H1 (cell line): ENCODE data around the gene KLHL18. TPM values are rescaled to one million over a fixed set of nuclear protein-coding genes. Genes with fewer than 3 reads are reported as not detected.

Experiments
- CTCF ChIA-PET: fragments of 300-600 bp; sonication (Branson Sonifier 250); formaldehyde crosslinking; loops from one replicate; lab custom pipeline; 2021; ENCODE audit not compliant: partially characterized antibody; lab: Charles Lee
- POLR2A ChIA-PET: fragments of 300-600 bp; sonication (Branson Sonifier 250); formaldehyde crosslinking; loops from one replicate; lab custom pipeline; 2021; ENCODE audit warnings: inconsistent platforms; ENCODE audit not compliant: partially characterized antibody; lab: Charles Lee
- DNase-seq, 2 experiments: peaks; one replicate each; pipeline versions ENCODE4 v3.0.0 to v3.0.0-alpha.2; 2010 to 2022; ENCODE audit warnings: low spot score in 2 of 2, low read depth in 1 of 2, mixed read lengths in 1 of 2
- FAIRE-seq: peaks from 2 replicates; lab custom pipeline; 2011; peaks lifted over from hg19 to GRCh38; lab: Jason Lieb, UNC
- H2AFZ ChIP-seq: 2 replicates; pipeline ENCODE4 v1.8.1; 2012; ENCODE audit warnings: low read length, inconsistent platforms
- H2AK5ac ChIP-seq: 2 replicates; pipeline ENCODE4 v1.6.1; 2013; ENCODE audit warnings: low read depth, low read length
- H2BK120ac ChIP-seq: replicated peaks from 2 replicates; pipeline ENCODE3; 2013; ENCODE audit warnings: low read depth, low read length, inconsistent platforms
- H2BK12ac ChIP-seq: 2 replicates; pipeline ENCODE4 v1.6.1; 2013; ENCODE audit warnings: low read depth, low read length
- H2BK15ac ChIP-seq: 2 replicates; pipeline ENCODE4 v1.6.1; 2013; ENCODE audit warnings: low read length
- H2BK20ac ChIP-seq: 2 replicates; pipeline ENCODE4 v1.6.1; 2013; ENCODE audit warnings: low read length
- H2BK5ac ChIP-seq: 2 replicates; pipeline ENCODE4 v1.6.1; 2013; ENCODE audit warnings: low read depth, low read length
- H3K14ac ChIP-seq: 2 replicates; pipeline ENCODE4 v1.6.1; 2013; ENCODE audit warnings: inconsistent platforms; ENCODE audit not compliant: insufficient read length
- H3K18ac ChIP-seq: 2 replicates; pipeline ENCODE4 v1.6.1; 2013; ENCODE audit warnings: low read length; ENCODE audit errors: extremely low read depth
- H3K23ac ChIP-seq: 2 replicates; pipeline ENCODE4 v1.6.1; 2013; ENCODE audit warnings: inconsistent platforms; ENCODE audit not compliant: insufficient read length
- H3K23me2 ChIP-seq: 2 replicates; pipeline ENCODE4 v1.6.1; 2013; ENCODE audit warnings: low read depth, low read length
- H3K27ac ChIP-seq: 2 replicates; pipeline ENCODE4 v1.6.1; 2011; ENCODE audit warnings: low read depth, low read length, inconsistent platforms
- H3K27me3 ChIP-seq, 4 experiments: replicated peaks in 1 of 4; 1 replicate in 1 of 4; 2 replicates in 3 of 4; pipeline versions ENCODE4 v1.6.1 to v1.8.1; 2011 to 2013; ENCODE audit warnings: low read length in 3 of 4, mild to moderate bottlenecking in 3 of 4, inconsistent platforms in 2 of 4, mixed read lengths in 2 of 4, moderate library complexity in 1 of 4; ENCODE audit not compliant: control insufficient read depth in 3 of 4, insufficient read depth in 3 of 4; ENCODE audit errors: extremely low read depth in 1 of 4
- H3K36me3 ChIP-seq, 4 experiments: 2 replicates each; pipeline versions ENCODE4 v1.6.1 to v1.8.1; 2011 to 2013; ENCODE audit warnings: mild to moderate bottlenecking in 4 of 4, low read length in 3 of 4, moderate library complexity in 2 of 4, control low read depth in 1 of 4, inconsistent platforms in 1 of 4; ENCODE audit not compliant: insufficient read depth in 4 of 4, control insufficient read depth in 2 of 4
- H3K4ac ChIP-seq: replicated peaks from 2 replicates; pipeline ENCODE3; 2013; ENCODE audit warnings: low read length, low read depth, mixed read lengths, inconsistent platforms; ENCODE audit not compliant: insufficient read length
- H3K4me1 ChIP-seq, 4 experiments: replicated peaks in 1 of 4; 1 replicate in 1 of 4; 2 replicates in 3 of 4; pipeline versions ENCODE4 v1.6.1 to v1.8.1; 2011 to 2013; ENCODE audit warnings: low read length in 3 of 4, inconsistent platforms in 2 of 4, mixed read lengths in 1 of 4; ENCODE audit not compliant: insufficient read depth in 4 of 4, control insufficient read depth in 3 of 4
- H3K4me2 ChIP-seq, 2 experiments: 2 replicates each; pipeline versions ENCODE4 v1.6.1 to v1.8.1; 2011 to 2013; ENCODE audit warnings: low read depth in 2 of 2, low read length in 2 of 2, control low read depth in 1 of 2, inconsistent platforms in 1 of 2, mild to moderate bottlenecking in 1 of 2; ENCODE audit not compliant: insufficient read depth in 1 of 2
- H3K4me3 ChIP-seq, 4 experiments: fragments of 200-600, 300-600 bp in 1 of 4; sonication (generic), shearing (Covaris generic), sonication (Bioruptor Twin) in 1 of 4; 2 replicates each; pipeline versions ENCODE4 v1.5.1 to v1.8.1; 2011 to 2016; ENCODE audit warnings: low read length in 4 of 4, low read depth in 3 of 4, control low read depth in 2 of 4, inconsistent platforms in 2 of 4, mild to moderate bottlenecking in 2 of 4, mixed read lengths in 1 of 4, moderate library complexity in 1 of 4; ENCODE audit not compliant: insufficient read depth in 2 of 4; ENCODE audit errors: extremely low read depth in 1 of 4
- H3K56ac ChIP-seq: replicated peaks from 2 replicates; pipeline ENCODE3; 2013; ENCODE audit warnings: low read depth, mild to moderate bottlenecking, mixed read lengths, low read length, inconsistent platforms; ENCODE audit not compliant: insufficient read length
- H3K79me1 ChIP-seq: 2 replicates; pipeline ENCODE4 v1.6.1; 2013; ENCODE audit warnings: low read depth, low read length, control low read depth
- H3K79me2 ChIP-seq, 2 experiments: 2 replicates each; pipeline versions ENCODE4 v1.6.1 to v1.8.1; 2012 to 2013; ENCODE audit warnings: low read length in 2 of 2, mild to moderate bottlenecking in 2 of 2, inconsistent platforms in 1 of 2; ENCODE audit not compliant: insufficient read depth in 2 of 2, control insufficient read depth in 1 of 2
- H3K9ac ChIP-seq, 4 experiments: replicated peaks in 1 of 4; 1 replicate in 1 of 4; 2 replicates in 3 of 4; pipeline versions ENCODE4 v1.6.1 to v1.8.1; 2011 to 2013; ENCODE audit warnings: low read depth in 3 of 4, low read length in 3 of 4, control low read depth in 2 of 4, mild to moderate bottlenecking in 2 of 4, moderate library complexity in 2 of 4, inconsistent platforms in 1 of 4; ENCODE audit errors: extremely low read depth in 1 of 4
- H3K9me3 ChIP-seq, 2 experiments: 2 replicates each; pipeline versions ENCODE4 v1.6.1 to v1.8.1; 2012 to 2013; ENCODE audit warnings: mild to moderate bottlenecking in 2 of 2, moderate library complexity in 2 of 2, control low read depth in 1 of 2, inconsistent platforms in 1 of 2, low read depth in 1 of 2, low read length in 1 of 2, mixed read lengths in 1 of 2; ENCODE audit not compliant: insufficient read depth in 2 of 2
- H4K20me1 ChIP-seq, 2 experiments: replicated peaks in 1 of 2; 2 replicates each; pipeline versions ENCODE3 to v1.8.1; 2011 to 2013; ENCODE audit warnings: inconsistent platforms in 2 of 2, low read length in 2 of 2, mild to moderate bottlenecking in 1 of 2; ENCODE audit not compliant: insufficient read depth in 2 of 2, control insufficient read depth in 1 of 2
- H4K5ac ChIP-seq: 2 replicates; pipeline ENCODE4 v1.6.1; 2013; ENCODE audit warnings: low read length, low read depth, mixed read lengths, inconsistent platforms; ENCODE audit not compliant: insufficient read length
- H4K8ac ChIP-seq: 2 replicates; pipeline ENCODE4 v1.8.0; 2013; ENCODE audit warnings: mild to moderate bottlenecking, moderate library complexity, low read length, inconsistent platforms; ENCODE audit not compliant: insufficient read depth; ENCODE audit errors: extremely low read depth
- H4K91ac ChIP-seq: replicated peaks from 2 replicates; pipeline ENCODE3; 2013; ENCODE audit warnings: low read length, mixed read lengths, inconsistent platforms; ENCODE audit not compliant: insufficient read length
- BACH1 ChIP-seq: IDR thresholded peaks from 2 replicates; pipeline ENCODE4 v1.6.1; 2012; ENCODE audit warnings: low read length, improper control_type of control experiment
- CEBPB ChIP-seq: IDR thresholded peaks from 2 replicates; pipeline ENCODE4 v1.6.1; 2012; ENCODE audit warnings: low read depth, low read length
- CTBP2 ChIP-seq: IDR thresholded peaks from 2 replicates; pipeline ENCODE4 v1.7.0; 2011; ENCODE audit warnings: borderline replicate concordance, mild to moderate bottlenecking, moderate library complexity, mixed read lengths, low read length; ENCODE audit not compliant: insufficient read depth, insufficient read length
- HDAC6 ChIP-seq: IDR thresholded peaks from one replicate; pipeline ENCODE4 v1.7.1; 2012; ENCODE audit warnings: low read depth, mild to moderate bottlenecking, inconsistent platforms, low read length, moderate library complexity
- JUND ChIP-seq: IDR thresholded peaks from 2 replicates; pipeline ENCODE4 v1.6.1; 2011; ENCODE audit warnings: mild to moderate bottlenecking, improper control_type of control experiment, low read length
- MAX ChIP-seq: IDR thresholded peaks from 2 replicates; pipeline ENCODE4 v1.6.1; 2012; ENCODE audit warnings: inconsistent platforms
- NANOG ChIP-seq: IDR thresholded peaks from 2 replicates; pipeline ENCODE4 v1.6.1; 2011; ENCODE audit warnings: low read length, low read depth, mild to moderate bottlenecking, inconsistent platforms; ENCODE audit not compliant: insufficient read depth, poor library complexity, severe bottlenecking
- RAD21 ChIP-seq, 2 experiments: IDR thresholded peaks in 1 of 2; conservative IDR thresholded peaks in 1 of 2; 2 replicates each; pipeline ENCODE4 v1.6.1; 2011; ENCODE audit warnings: low read depth in 2 of 2, low read length in 2 of 2, improper control_type of control experiment in 1 of 2, inconsistent platforms in 1 of 2, mild to moderate bottlenecking in 1 of 2, moderate library complexity in 1 of 2
- RNF2 ChIP-seq: fragments of 200-900, 300-1000 bp; sonication (generic); IDR thresholded peaks from 2 replicates; pipeline ENCODE4 v1.7.1; 2016; ENCODE audit warnings: borderline replicate concordance, low read depth, mild to moderate bottlenecking, antibody characterized with exemption, low read length; ENCODE audit not compliant: poor library complexity, severe bottlenecking; ENCODE audit errors: missing control alignments
- SP4 ChIP-seq: IDR thresholded peaks from 2 replicates; pipeline ENCODE4 v1.6.1; 2012; ENCODE audit warnings: low read length, inconsistent platforms
- SRF ChIP-seq: IDR thresholded peaks from 2 replicates; pipeline ENCODE4 v1.6.1; 2011; ENCODE audit warnings: mild to moderate bottlenecking, low read depth, low read length, moderate library complexity
- TCF12 ChIP-seq: IDR thresholded peaks from 2 replicates; pipeline ENCODE4 v1.6.1; 2011; ENCODE audit warnings: low read depth, mild to moderate bottlenecking, low read length
- YY1 ChIP-seq: IDR thresholded peaks from 2 replicates; pipeline ENCODE4 v1.6.1; 2011; ENCODE audit warnings: low read depth, mild to moderate bottlenecking, low read length
- WGBS, 2 experiments: shearing (Covaris generic) in 1 of 2; methylation state at CpG; one replicate each; pipeline versions ENCODE4 v1.1.6 to v1.1.7; 2013 to 2015; ENCODE audit warnings: low lambda C conversion rate in 2 of 2, mixed read lengths in 2 of 2, inconsistent platforms in 1 of 2, low coverage in 1 of 2, missing lambda C conversion rate in 1 of 2; ENCODE audit not compliant: insufficient replicate concordance in 2 of 2, insufficient coverage in 1 of 2, insufficient read length in 1 of 2; ENCODE audit errors: extremely low coverage in 1 of 2, missing lambda C conversion rate in 1 of 2; 5-methylcytosine and 5-hydroxymethylcytosine counted together
- polyA plus RNA-seq, 7 experiments: library from polyadenylated mRNA; depleted of rRNA in 3 of 7; stranded (reverse) in 5 of 7; unstranded in 2 of 7; fragments of >200 nt in 5 of 7; fragments of 200-250 nt in 2 of 7; gene quantifications; 1 replicate in 5 of 7; 2 replicates in 1 of 7; 4 replicates in 1 of 7; pipeline versions ENCODE4 v1.2.1 to v1.2.3, GENCODE V29; 2011 to 2013; ENCODE audit warnings: missing spikeins in 2 of 7, mixed read lengths in 2 of 7
- total RNA-seq: library from RNA; stranded (reverse); fragmentation: NEBNext Ultra II Directional; extraction: Animal tissue kit (Norgen Biotek cat#: 25700); gene quantifications from 2 replicates; pipeline ENCODE4 v1.2.1, GENCODE V29; 2021

Gene KLHL18
- total and polyA plus RNA-seq, 2 of the 8 experiments (the other 6 are each of a cell fraction or from before 2014, with no cell fraction given): 19.9 to 31.7 TPM

GRCh38 chr3:47343471-47343971, 60.8 kb downstream of the KLHL18 start:
- ChIA-PET POLR2A (interaction anchor here (0.9 to 1.9 kb wide), 4 partner anchors 13 to 334 kb away, joined by 3 to 6 read pairs (median 4); no protein-coding TSS in a partner anchor), CTCF (interaction anchor here (0.6 to 2.9 kb wide), 5 partner anchors 10 to 238 kb away, joined by 3 to 11 read pairs (median 5); no protein-coding TSS in a partner anchor)
- H2BK5ac ChIP-seq: no peak overlapping the region
- WGBS, 2 experiments: 93% methylated on average over 17 of the region's 17 CpGs; no CpG with 5 or more reads in 1 of the 2 experiments
- no peak overlapping the region for H2BK15ac ChIP-seq
- H3K79me1 ChIP-seq: no peaks in the 10 kb centered on the region
- FAIRE-seq (no peak), DNase-seq (no peak)
- H3K9ac ChIP-seq: no peak overlapping the region
- H3K4me2 ChIP-seq: no peak overlapping the region
- H3K23ac ChIP-seq: no peak overlapping the region
- H3K27ac ChIP-seq: no peak overlapping the region
- no peak overlapping the region for H4K91ac ChIP-seq
- no peak overlapping the region for H3K4ac ChIP-seq
- H4K8ac ChIP-seq: no peak overlapping the region
- H3K36me3 ChIP-seq: peaks cover 8 to 31% (median 21%) of the 10 kb centered on the region in 4 experiments; a peak in 7 of 8 replicates
- H3K79me2 ChIP-seq: no peaks in the 10 kb centered on the region
- no peak overlapping the region for H3K4me3 ChIP-seq
- H4K20me1 ChIP-seq: peaks cover 1 to 2% of the 10 kb centered on the region in 2 experiments
- H3K27me3 ChIP-seq: no peaks in the 10 kb centered on the region
- H3K9me3 ChIP-seq: no peaks in the 10 kb centered on the region
- no peak overlapping the region for H2AK5ac ChIP-seq
- H3K56ac ChIP-seq: no peak overlapping the region
- H2BK120ac ChIP-seq: no peak overlapping the region
- H4K5ac ChIP-seq: no peak overlapping the region
- H3K18ac ChIP-seq: no peak overlapping the region
- no peak overlapping the region for H2BK20ac ChIP-seq
- H3K23me2 ChIP-seq: no peaks in the 10 kb centered on the region
- H3K14ac ChIP-seq: no peak overlapping the region
- no peak overlapping the region for H2BK12ac ChIP-seq
- no peak overlapping the region for H2AFZ ChIP-seq
- H3K4me1 ChIP-seq: no peaks in the 10 kb centered on the region; a peak in 2 of 7 replicates
- TF ChIP-seq CEBPB (no peak), CTBP2 (no peak), RNF2 (no peak), YY1 (no peak), SP4 (no peak), BACH1 (no peak), HDAC6 (no peak), MAX (no peak), JUND (no peak), NANOG (no peak), RAD21 (IDR thresholded peaks at IDR 0.05 in 1 of 2, conservative IDR thresholded peaks at IDR 0.05 in 1 of 2; ENCODE audit: low read depth in 2 of 2, low read length in 2 of 2) (no peak), SRF (no peak), TCF12 (no peak)
